Fibroblast of villous mesenchyme (primary cell): ENCODE measurements around the gene ANKRD13C. TPM values are rescaled to one million over a fixed set of nuclear protein-coding genes. Genes with fewer than 3 reads are reported as not detected.

Experiments
- DNase-seq: peaks from one replicate; pipeline ENCODE4 v3.0.0-alpha.2; 2010; ENCODE audit warnings: low read depth
- H3K4me3 ChIP-seq: 2 replicates; pipeline ENCODE4 v1.5.1; 2011; ENCODE audit warnings: low read depth, mild to moderate bottlenecking, low read length
- total RNA-seq: library from RNA; depleted of rRNA; stranded (reverse); fragments of >200 nt; gene quantifications from 2 replicates; pipeline ENCODE4 v1.2.3, GENCODE V29; 2012
- TF ChIP-seq, protein P1 (sequence below): IDR thresholded peaks from 2 replicates; pipeline ENCODE4 v1.5.1; 2012; ENCODE audit warnings: low read depth, mild to moderate bottlenecking, low read length; ENCODE audit not compliant: insufficient read depth

Gene ANKRD13C
- total RNA-seq, 1 donor, result 50.1 TPM

DNA sequence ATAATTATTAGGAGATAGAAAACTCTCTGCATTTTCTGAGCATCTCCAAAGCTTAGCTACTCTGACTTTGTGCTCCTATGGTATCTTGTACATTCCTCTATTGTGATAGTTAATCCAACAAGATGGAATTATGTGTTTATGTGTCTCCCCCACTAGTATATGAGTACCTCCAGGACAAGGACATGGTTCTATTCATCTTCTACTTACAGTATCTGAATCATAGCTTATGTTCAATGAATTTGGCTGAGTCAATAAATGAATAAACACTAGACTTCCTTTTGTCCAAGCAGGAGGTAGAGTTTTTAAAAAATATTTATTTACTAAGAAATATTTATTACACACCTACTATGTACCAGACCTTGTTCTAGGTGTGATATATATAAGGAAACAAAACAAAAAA lies 38.1 kb upstream of the ANKRD13C start:
- DNase-seq, result no peak
- TF ChIP-seq, protein P1, sequence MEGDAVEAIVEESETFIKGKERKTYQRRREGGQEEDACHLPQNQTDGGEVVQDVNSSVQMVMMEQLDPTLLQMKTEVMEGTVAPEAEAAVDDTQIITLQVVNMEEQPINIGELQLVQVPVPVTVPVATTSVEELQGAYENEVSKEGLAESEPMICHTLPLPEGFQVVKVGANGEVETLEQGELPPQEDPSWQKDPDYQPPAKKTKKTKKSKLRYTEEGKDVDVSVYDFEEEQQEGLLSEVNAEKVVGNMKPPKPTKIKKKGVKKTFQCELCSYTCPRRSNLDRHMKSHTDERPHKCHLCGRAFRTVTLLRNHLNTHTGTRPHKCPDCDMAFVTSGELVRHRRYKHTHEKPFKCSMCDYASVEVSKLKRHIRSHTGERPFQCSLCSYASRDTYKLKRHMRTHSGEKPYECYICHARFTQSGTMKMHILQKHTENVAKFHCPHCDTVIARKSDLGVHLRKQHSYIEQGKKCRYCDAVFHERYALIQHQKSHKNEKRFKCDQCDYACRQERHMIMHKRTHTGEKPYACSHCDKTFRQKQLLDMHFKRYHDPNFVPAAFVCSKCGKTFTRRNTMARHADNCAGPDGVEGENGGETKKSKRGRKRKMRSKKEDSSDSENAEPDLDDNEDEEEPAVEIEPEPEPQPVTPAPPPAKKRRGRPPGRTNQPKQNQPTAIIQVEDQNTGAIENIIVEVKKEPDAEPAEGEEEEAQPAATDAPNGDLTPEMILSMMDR, result no peak

DNA sequence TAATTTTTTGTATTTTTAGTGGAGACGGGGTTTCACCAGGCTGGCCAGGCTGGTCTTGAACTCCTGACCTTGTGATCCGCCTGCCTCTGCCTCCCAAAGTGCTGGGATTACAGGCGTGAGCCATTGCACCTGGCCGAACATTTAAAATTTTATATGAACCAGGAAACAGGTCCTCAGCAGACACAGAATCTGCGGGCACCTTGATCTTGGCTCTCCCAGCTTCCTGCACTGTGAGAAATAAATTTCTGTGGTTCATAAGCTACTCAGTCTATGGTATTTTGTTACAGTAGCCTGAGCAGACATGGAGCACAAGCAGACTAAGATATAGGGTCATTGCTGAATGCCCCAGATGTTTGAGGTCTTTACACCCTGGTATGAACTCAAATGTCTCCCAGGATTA lies 33.0 kb upstream of the ANKRD13C start:
- H3K4me3 ChIP-seq, result no peak overlapping the region
- TF ChIP-seq, protein P1, result no peak
- no peak for DNase-seq

More for the DNA sequence above, 38.1 kb upstream of the ANKRD13C start:
- H3K4me3 ChIP-seq, result no peak overlapping the region

DNA sequence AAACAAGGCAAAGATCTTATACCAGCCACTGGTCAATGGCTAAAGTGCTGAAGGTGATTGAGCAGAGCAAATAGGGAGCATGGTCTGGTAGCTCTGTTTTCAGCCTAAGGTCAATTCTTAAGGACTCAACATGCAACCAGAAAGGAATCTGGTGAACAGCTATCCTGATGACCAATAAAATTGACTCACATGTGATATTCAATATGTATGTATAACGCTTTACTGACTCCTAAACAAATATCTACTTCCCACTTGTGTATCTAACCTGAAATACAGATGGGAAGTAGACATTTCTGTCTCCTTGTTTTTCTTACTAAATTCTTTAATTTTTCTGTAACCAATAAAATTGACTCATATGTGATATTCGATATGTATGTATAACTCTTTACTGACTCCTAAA lies 31.6 kb upstream of the ANKRD13C start:
- no peak overlapping the region for H3K4me3 ChIP-seq
- no peak for DNase-seq
- TF ChIP-seq, protein P1, result no peak

DNA sequence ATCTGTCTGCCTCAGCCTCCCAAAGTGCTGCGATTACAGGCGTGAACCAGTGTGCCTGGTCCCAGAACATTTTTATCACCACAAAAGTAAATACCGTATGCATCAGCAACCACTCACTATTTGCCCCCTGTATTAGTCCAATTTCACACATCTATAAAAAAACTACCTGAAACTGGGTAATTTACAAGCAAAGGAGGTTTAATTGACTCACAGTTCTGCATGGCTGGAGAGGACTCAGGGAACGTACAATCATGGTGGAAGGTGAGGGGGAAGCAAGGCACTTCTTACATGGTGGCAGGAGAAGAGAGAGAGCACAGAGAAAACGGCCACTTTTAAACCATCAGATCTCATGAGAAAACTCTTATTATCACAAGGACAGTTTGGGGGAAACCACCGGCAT lies 31.0 kb upstream of the ANKRD13C start:
- no peak overlapping the region for H3K4me3 ChIP-seq
- DNase-seq, result no peak
- TF ChIP-seq, protein P1, result no peak

DNA sequence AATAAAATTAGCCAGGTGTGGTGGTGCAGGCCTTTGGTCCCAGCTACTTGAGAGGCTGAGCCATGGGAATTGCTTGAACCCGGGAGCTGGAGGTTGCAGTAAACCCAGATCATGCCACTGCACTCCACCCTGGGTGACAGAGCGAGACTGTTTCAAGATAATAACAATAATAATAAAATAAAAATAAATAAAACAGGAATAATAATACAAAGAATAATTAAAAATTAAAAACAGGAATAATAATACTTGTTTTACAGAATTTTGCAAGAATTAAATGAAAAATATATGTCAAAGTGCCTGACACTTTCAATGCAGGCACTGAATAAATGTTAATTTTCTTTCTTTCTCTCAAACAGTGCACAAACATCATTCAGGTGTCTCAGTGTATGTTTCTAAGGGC lies 30.0 kb upstream of the ANKRD13C start:
- TF ChIP-seq, protein P1, result no peak
- H3K4me3 ChIP-seq, result no peak overlapping the region
- DNase-seq, result no peak

DNA sequence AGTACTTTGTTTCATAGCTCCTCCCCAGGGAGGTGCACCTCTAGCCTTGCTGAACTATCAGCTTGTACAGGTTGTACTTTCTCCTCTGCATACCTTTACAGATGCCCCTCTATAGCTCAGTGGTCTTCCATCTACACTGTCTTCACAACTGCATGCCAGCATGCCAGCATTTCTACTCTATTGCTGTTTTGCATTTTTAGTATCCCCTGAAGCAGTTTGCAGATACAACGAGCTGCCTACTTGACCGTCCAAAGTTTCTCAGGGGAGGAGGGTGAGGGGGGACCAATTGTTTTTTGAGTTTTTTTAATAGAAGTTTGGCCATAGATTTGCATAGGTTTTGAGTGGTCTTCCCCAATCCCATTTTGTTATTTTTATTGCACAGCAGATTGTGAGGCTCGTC lies 29.0 kb upstream of the ANKRD13C start:
- H3K4me3 ChIP-seq, result no peak overlapping the region
- TF ChIP-seq, protein P1, result no peak
- DNase-seq, result no peak

DNA sequence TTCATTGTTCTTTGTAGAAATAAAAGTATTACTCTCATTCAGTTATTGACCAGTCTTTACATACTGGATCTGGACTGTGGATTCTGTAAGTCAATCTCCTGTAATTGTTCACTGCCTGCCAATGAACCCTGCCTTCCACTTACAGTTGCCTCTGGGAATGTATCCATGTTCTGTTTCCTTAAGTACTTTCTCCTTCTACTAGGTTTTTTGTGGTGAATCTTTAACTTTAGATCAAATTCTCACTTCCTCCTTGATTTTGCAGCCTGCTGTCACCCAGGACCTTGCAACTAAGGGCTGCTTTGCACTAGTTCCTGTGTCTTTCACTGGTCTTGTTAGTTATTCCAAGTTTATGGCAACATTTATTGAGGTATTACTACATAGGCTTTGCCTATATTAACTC lies 28.2 kb upstream of the ANKRD13C start:
- TF ChIP-seq, protein P1, result no peak
- H3K4me3 ChIP-seq, result no peak overlapping the region
- DNase-seq, result no peak
